ENCODE data around the gene HMGXB4. TPM values are rescaled to one million over a fixed set of nuclear protein-coding genes. Genes with fewer than 3 reads are reported as not detected.

HMGXB4 gene
- total RNA-seq, 2 donors from 2014 or later = 14.7 to 15.7 TPM

- Histone ChIP-seq H3K4me1 (ENCODE audit: control insufficient read depth in 1 of 2, low read depth in 2 of 2) (no peaks in the 10 kb centered on the region), H3K27ac (no peak overlapping the region), H3K9me3 (no peaks in the 10 kb centered on the region), H3K27me3 (replicated peaks; ENCODE audit: insufficient read depth) (no peaks in the 10 kb centered on the region), H3K4me3 (no peak overlapping the region), H3K36me3 (peaks cover 31% of the 10 kb centered on the region)
- DNase-seq (ENCODE audit: low spot score) = no peak
- ATAC-seq (ENCODE audit: insufficient number of reproducible peaks, low FRiP score, low read depth) = no peak
- TF ChIP-seq CTCF (IDR thresholded peaks at IDR 0.05) = no peak
These were observed 12.3 kb downstream of the HMGXB4 start for GRCh38 chr22:35269630-35270029.

- ATAC-seq (ENCODE audit: insufficient number of reproducible peaks, low FRiP score, low read depth) = no peak
- Histone ChIP-seq H3K36me3 (peaks cover 13% of the 10 kb centered on the region), H3K4me3 (no peak overlapping the region), H3K27ac (no peak overlapping the region), H3K9me3 (no peaks in the 10 kb centered on the region), H3K27me3 (replicated peaks; ENCODE audit: insufficient read depth) (no peaks in the 10 kb centered on the region), H3K4me1 (ENCODE audit: control insufficient read depth in 1 of 2, low read depth in 2 of 2) (no peaks in the 10 kb centered on the region)
- TF ChIP-seq CTCF (IDR thresholded peaks at IDR 0.05) = no peak
- no peak for DNase-seq (ENCODE audit: low spot score)
These were observed 17.0 kb downstream of the HMGXB4 start for GRCh38 chr22:35274154-35274871.

- Histone ChIP-seq H3K9me3 (no peaks in the 10 kb centered on the region), H3K4me1 (ENCODE audit: control insufficient read depth in 1 of 2, low read depth in 2 of 2) (no peaks in the 10 kb centered on the region), H3K36me3 (peaks cover 13% of the 10 kb centered on the region), H3K27ac (no peak overlapping the region), H3K27me3 (replicated peaks; ENCODE audit: insufficient read depth) (no peaks in the 10 kb centered on the region), H3K4me3 (no peak overlapping the region)
- ATAC-seq (ENCODE audit: insufficient number of reproducible peaks, low FRiP score, low read depth) (no peak), DNase-seq (ENCODE audit: low spot score) (no peak)
- no peak for TF ChIP-seq CTCF (IDR thresholded peaks at IDR 0.05)
These were observed 18.3 kb downstream of the HMGXB4 start for GRCh38 chr22:35275580-35275979.

- H3K4me1 ChIP-seq (ENCODE audit: control insufficient read depth in 1 of 2, low read depth in 2 of 2) = no peaks in the 10 kb centered on the region
- no peaks in the 10 kb centered on the region for H3K27me3 ChIP-seq (replicated peaks; ENCODE audit: insufficient read depth)
- H3K36me3 ChIP-seq = peaks cover 13% of the 10 kb centered on the region
- no peak overlapping the region for H3K4me3 ChIP-seq
- DNase-seq (ENCODE audit: low spot score) (no peak), ATAC-seq (ENCODE audit: insufficient number of reproducible peaks, low FRiP score, low read depth) (no peak)
- no peaks in the 10 kb centered on the region for H3K9me3 ChIP-seq
- no peak overlapping the region for H3K27ac ChIP-seq
- TF ChIP-seq CTCF (IDR thresholded peaks at IDR 0.05) = no peak
These were observed 18.7 kb downstream of the HMGXB4 start for GRCh38 chr22:35276019-35276418.

- H3K4me1 ChIP-seq (ENCODE audit: control insufficient read depth in 1 of 2, low read depth in 2 of 2) = no peaks in the 10 kb centered on the region
- DNase-seq (ENCODE audit: low spot score) (no peak), ATAC-seq (ENCODE audit: insufficient number of reproducible peaks, low FRiP score, low read depth) (no peak)
- no peaks in the 10 kb centered on the region for H3K9me3 ChIP-seq
- peaks cover 40% of the 10 kb centered on the region for H3K36me3 ChIP-seq
- no peak for TF ChIP-seq CTCF (IDR thresholded peaks at IDR 0.05)
- H3K27ac ChIP-seq = no peak overlapping the region
- H3K27me3 ChIP-seq (replicated peaks; ENCODE audit: insufficient read depth) = no peaks in the 10 kb centered on the region
- no peak overlapping the region for H3K4me3 ChIP-seq
These were observed 30.8 kb downstream of the HMGXB4 start for GRCh38 chr22:35288116-35288515.
